ENCODE data around the gene ZBTB40. TPM values are rescaled to one million over a fixed set of nuclear protein-coding genes. Genes with fewer than 3 reads are reported as not detected.

Gene ZBTB40
- total and polyA plus RNA-seq, 2 of the 13 experiments (the other 11 are each of a cell fraction or from before 2014, with no cell fraction given): 8.8 to 16.5 TPM

DNA sequence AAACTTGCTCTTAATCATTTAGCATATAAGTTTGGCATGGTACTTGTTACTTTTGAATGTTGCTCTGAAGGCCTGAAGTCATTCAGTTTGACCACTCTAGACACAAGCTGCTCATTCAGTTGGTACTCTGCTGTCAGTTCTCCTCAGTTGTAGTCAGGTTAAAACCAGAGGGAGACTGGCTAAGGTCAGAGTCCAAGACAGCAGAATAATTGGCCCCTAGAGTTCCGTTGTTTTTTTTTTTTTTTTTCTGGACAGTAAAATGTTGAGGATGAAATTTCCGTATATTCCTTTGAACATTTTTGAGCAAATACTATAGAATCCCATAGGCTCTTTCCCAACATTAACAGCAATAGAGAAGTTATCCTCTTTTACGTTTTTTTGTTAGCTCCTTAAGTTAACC, 9.4 kb downstream of the ZBTB40 start (continued):
- no peak for TF ChIP-seq ATRX (CRISPR knock-in tag; IDR thresholded peaks at IDR 0.05; ENCODE audit: borderline replicate concordance)
- TF ChIP-seq ZNF512 (CRISPR knock-in tag; IDR thresholded peaks at IDR 0.05): no peak
- no peak for TF ChIP-seq ZNF713 (CRISPR knock-in tag; IDR thresholded peaks at IDR 0.05)
- no peak for TF ChIP-seq ZNF572 (CRISPR knock-in tag; IDR thresholded peaks at IDR 0.05)
- no peak for TF ChIP-seq ZNF737 (CRISPR knock-in tag; IDR thresholded peaks at IDR 0.05; ENCODE audit: borderline replicate concordance)
- no peak for TF ChIP-seq RFX1 (IDR thresholded peaks at IDR 0.05)
- TF ChIP-seq, protein P1, sequence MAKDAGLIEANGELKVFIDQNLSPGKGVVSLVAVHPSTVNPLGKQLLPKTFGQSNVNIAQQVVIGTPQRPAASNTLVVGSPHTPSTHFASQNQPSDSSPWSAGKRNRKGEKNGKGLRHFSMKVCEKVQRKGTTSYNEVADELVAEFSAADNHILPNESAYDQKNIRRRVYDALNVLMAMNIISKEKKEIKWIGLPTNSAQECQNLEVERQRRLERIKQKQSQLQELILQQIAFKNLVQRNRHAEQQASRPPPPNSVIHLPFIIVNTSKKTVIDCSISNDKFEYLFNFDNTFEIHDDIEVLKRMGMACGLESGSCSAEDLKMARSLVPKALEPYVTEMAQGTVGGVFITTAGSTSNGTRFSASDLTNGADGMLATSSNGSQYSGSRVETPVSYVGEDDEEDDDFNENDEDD (CRISPR knock-in tag; IDR thresholded peaks at IDR 0.05; ENCODE audit: borderline replicate concordance): no peak
- TF ChIP-seq MBD4 (IDR thresholded peaks at IDR 0.05; ENCODE audit: borderline replicate concordance, low read length): no peak
- no peak for TF ChIP-seq POLR2A (IDR thresholded peaks at IDR 0.05; ENCODE audit: insufficient read depth in 1 of 2, low read depth in 2 of 2, low read length in 2 of 2)
- TF ChIP-seq HDAC1 (CRISPR knock-in tag; IDR thresholded peaks at IDR 0.05): no peak
- TF ChIP-seq HNF4A (CRISPR knock-in tag; IDR thresholded peaks at IDR 0.05): peak; percentile 59

DNA sequence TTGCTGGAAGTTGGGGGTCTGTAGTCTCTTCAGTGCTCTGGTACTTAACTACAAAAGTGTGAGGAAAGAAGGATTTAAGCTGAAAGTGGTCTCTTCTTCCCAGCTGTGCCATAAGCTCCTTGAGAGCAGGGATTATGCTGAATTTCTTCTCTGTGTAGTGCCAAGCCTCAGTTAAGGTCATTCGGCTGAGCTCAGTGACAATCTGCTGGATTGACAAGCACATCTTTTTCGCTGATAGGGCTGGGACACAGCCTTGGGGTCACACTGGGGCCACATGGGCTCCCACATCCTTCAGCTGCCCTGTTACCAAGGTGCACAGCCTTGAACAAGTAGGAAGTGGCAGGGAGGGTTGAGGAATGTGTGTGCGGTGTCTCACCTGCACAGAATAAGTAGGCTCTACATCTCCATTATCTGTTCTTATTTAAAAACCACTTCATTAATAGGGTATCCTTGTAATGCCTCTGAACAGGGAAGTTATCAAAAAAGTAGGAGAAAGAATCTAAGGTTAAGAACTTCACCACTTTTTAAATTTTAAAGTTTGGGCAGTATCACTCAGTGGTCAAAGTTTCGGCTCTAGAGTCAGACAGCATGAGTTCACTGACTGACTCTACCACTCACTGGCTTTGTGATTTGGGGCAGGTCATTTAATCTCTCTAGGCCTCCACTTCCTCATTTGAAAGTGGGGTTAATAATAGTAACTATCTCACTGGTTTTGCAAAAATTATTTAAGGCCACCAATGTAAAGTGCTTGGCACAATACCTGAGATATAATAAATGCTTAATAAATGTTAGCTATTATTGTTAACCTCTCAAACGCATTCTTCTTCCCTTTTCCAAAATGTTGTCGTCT, 10.3 kb downstream of the ZBTB40 start:
- Histone ChIP-seq H3K36me3 (replicated peaks in 1 of 2; ENCODE audit: control insufficient read depth in 1 of 2, insufficient read depth in 2 of 2, low read length in 2 of 2) (no peaks in the 10 kb centered on the region), H3K4me1 (ENCODE audit: insufficient read depth, low read length) (peaks cover 32% of the 10 kb centered on the region), H3K79me2 (ENCODE audit: insufficient read depth, low read length) (peaks cover 85% of the 10 kb centered on the region), H3K27me3 (ENCODE audit: control insufficient read depth in 1 of 2, insufficient read depth in 2 of 2, low read length in 2 of 2) (no peaks in the 10 kb centered on the region), H3K4me3 (replicated peaks in 1 of 3; ENCODE audit: insufficient read depth in 1 of 3, low read depth in 2 of 3, low read length in 3 of 3) (no peak overlapping the region), H2AFZ (ENCODE audit: low read length) (no peak overlapping the region), H3K4me2 (ENCODE audit: low read depth, low read length) (peak overlapping the region; percentile 50; the same call in 1 of the 2 replicates), H3K9me3 (ENCODE audit: low read length) (no peaks in the 10 kb centered on the region), H3K9ac (ENCODE audit: insufficient read depth, low read depth, low read length) (no peak overlapping the region), H4K20me1 (ENCODE audit: insufficient read depth, low read length) (no peaks in the 10 kb centered on the region; the same call in none of the 2 replicates), H3K27ac (ENCODE audit: extremely low read length, insufficient read depth, low read length) (no peak overlapping the region)
- no peak for DNase-seq (ENCODE audit: low spot score)
- POLR2A ChIA-PET: no interaction called here
- intact Hi-C loops (cut with micrococcal nuclease; ENCODE audit: unreplicated experiment) (no loop called here), in situ Hi-C loops (cut with HindIII; ENCODE audit: extremely low pct_ligation_motif_present, low pct_unique_long_range_greater_than_20kb) (no loop called here)
- no peak for ATAC-seq
- CTCF ChIA-PET (ENCODE audit: low intra/inter-chr PET ratio, low total read pairs): no interaction called here
- 97% methylated on average over 4 of the region's 6 CpGs for WGBS (ENCODE audit: low lambda C conversion rate)
- FAIRE-seq: no peak
- BruUV-seq (replicated peaks): no TSS peak
- TF ChIP-seq RFX3 (CRISPR knock-in tag; IDR thresholded peaks at IDR 0.05) (no peak), ZMAT3 (CRISPR knock-in tag; conservative IDR thresholded peaks at IDR 0.05) (no peak), ARNTL (CRISPR knock-in tag; IDR thresholded peaks at IDR 0.05) (no peak), ZNF44 (CRISPR knock-in tag; IDR thresholded peaks at IDR 0.05) (no peak), EEA1 (CRISPR knock-in tag; IDR thresholded peaks at IDR 0.05; ENCODE audit: borderline replicate concordance) (no peak)
- TF ChIP-seq, protein P2, sequence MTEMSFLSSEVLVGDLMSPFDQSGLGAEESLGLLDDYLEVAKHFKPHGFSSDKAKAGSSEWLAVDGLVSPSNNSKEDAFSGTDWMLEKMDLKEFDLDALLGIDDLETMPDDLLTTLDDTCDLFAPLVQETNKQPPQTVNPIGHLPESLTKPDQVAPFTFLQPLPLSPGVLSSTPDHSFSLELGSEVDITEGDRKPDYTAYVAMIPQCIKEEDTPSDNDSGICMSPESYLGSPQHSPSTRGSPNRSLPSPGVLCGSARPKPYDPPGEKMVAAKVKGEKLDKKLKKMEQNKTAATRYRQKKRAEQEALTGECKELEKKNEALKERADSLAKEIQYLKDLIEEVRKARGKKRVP (CRISPR knock-in tag; IDR thresholded peaks at IDR 0.05): no peak
- TF ChIP-seq, protein P3, sequence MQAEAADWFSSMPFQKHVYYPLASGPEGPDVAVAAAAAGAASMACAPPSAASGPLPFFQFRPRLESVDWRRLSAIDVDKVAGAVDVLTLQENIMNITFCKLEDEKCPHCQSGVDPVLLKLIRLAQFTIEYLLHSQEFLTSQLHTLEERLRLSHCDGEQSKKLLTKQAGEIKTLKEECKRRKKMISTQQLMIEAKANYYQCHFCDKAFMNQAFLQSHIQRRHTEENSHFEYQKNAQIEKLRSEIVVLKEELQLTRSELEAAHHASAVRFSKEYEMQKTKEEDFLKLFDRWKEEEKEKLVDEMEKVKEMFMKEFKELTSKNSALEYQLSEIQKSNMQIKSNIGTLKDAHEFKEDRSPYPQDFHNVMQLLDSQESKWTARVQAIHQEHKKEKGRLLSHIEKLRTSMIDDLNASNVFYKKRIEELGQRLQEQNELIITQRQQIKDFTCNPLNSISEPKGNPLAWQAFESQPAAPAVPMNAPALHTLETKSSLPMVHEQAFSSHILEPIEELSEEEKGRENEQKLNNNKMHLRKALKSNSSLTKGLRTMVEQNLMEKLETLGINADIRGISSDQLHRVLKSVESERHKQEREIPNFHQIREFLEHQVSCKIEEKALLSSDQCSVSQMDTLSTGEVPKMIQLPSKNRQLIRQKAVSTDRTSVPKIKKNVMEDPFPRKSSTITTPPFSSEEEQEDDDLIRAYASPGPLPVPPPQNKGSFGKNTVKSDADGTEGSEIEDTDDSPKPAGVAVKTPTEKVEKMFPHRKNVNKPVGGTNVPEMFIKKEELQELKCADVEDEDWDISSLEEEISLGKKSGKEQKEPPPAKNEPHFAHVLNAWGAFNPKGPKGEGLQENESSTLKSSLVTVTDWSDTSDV (CRISPR knock-in tag; IDR thresholded peaks at IDR 0.05): no peak

Measured in HepG2 (cell line).